Fibroblast of upper back skin (primary cell): Measurements from ENCODE around the gene SP3.

Source experiments
- DNase-seq: peaks from one replicate; pipeline ENCODE4 v3.0.0-alpha.2; 2013

Gene SP3

DNA sequence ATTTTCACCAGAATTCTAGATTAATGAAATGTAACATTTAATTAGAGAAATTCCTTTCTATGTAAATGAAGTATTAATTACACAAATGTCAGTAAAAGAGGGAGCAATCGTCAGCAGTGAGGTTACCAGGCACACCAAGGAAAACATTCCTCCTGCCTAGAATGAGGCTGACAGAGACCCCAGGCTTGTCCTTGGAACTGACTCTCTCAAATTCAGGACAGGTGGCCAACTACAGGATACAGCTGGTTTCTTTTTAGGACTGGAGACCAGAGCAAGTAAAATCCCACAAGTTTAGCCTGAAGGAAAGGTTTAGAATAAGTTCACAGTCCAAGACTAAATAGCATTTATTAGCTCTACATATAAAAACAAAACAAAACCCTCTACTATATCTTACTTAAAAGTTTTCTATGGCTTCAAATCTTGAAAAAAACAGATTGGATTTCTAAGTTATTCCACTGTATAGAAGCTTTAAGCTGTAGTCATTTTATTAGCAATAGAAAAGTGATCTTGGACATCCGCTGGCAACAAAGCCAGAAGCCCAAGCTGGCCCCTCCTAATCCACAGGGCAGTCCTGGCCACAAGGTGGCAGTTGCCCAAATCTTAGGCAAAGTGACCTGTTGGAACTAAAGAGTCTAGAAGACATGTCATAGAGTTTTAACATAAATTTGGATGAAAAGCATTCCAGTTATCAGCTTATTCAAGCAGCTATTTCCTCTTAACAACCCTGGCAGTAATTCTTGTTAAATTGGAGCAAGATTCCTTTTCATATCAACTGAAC lies 81.0 kb downstream of the SP3 start:
- DNase-seq, result peak; percentile 38

DNA sequence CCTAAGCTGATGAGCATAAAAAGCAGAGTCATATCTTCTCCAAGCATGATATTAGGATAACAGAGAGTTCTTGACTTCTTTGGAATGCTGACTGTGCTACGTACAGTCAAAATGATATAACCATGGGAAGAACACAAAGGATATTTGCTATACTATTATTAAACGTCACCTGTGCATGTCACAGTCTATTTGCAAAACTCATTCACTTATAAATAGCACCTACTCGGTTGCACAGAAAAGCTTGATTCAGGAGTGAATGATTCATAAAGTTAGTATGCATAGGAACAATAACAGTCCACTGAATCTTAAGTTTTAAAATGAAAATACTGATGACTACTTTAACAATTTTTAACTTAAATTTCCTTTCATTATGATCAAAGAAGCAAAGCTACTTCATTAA lies 83.3 kb downstream of the SP3 start:
- no peak for DNase-seq

DNA sequence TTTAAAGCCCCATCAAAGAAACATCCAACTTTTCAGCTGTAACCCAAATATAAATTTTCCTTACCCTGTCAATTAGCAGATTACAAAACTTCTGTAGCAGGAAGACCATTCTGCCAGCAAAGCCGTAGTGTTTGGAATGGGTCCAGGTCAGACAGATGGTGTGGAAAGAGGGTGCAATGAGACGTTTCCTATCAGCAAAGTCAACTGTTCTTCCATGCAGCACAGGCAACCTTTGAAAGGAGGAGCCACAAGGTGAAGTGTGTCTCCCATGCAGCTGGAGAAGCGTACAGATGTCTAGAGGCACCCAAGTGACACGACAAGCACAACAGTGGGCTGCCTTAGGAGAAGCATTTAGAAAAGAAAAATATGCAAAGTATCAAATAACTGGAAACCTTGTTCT lies 83.7 kb downstream of the SP3 start:
- peak; percentile 43 for DNase-seq

DNA sequence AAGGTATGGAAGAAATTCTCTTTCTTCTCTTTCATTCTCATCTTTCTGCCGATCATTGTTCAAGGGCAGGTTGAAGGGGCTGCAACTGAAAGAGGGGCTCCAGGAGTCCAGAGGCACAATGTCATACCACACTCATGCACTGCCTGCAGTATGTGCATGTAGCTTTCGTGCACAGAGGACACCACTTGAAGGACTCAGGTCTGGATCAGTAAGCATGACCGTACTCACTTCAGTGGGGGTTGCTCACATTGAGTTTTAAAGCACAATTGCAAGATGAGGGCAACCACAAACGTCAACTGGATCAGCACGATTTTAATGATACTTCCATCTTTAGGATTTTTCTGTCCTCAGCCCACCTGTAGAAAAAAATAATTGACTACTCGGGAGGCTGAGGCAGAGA lies 84.6 kb downstream of the SP3 start:
- DNase-seq, result no peak

DNA sequence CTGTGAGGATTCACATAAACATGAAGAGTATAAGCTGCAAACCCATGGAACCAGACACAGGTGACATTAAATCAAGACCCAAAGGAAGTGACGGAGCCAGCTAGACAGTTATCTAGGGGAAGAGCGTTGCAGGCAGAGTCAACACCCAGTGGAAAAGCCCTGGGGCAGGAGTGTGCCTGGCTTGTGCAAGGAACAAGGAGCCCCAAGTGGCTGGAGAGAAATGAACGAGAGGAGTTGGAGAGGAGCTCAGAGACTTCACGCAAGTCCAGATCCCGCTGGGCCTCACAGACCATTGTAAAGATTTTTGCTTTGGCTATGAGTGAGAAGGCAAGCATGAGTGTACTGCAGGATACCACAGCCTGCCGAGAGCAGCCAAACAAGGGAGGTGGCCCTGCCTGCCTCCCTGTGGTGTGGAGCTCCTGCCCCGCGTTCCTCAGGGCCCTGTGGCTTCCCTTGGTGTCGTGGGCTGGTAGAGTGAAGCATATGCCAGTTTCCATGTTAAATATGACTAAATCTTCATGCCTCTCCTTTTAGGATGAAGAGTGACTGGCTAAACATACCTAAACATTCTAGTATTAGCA lies 88.2 kb downstream of the SP3 start:
- DNase-seq, result no peak

DNA sequence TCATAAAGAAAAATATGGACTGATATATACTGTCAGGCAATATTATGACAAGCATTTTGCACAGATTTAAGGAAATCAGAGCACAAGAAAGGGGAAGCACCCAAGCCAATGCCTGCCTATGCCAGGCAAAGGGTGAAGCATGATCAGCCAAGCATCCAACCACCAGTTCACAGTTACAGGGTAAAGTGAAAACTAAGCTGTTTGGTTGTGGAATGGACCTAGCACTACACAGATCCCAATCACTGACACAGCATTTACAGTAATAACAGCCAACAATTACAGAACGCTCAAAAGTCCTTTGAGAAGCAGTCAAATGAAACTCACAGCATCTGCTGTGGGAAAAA lies 90.3 kb downstream of the SP3 start:
- DNase-seq, result no peak

DNA sequence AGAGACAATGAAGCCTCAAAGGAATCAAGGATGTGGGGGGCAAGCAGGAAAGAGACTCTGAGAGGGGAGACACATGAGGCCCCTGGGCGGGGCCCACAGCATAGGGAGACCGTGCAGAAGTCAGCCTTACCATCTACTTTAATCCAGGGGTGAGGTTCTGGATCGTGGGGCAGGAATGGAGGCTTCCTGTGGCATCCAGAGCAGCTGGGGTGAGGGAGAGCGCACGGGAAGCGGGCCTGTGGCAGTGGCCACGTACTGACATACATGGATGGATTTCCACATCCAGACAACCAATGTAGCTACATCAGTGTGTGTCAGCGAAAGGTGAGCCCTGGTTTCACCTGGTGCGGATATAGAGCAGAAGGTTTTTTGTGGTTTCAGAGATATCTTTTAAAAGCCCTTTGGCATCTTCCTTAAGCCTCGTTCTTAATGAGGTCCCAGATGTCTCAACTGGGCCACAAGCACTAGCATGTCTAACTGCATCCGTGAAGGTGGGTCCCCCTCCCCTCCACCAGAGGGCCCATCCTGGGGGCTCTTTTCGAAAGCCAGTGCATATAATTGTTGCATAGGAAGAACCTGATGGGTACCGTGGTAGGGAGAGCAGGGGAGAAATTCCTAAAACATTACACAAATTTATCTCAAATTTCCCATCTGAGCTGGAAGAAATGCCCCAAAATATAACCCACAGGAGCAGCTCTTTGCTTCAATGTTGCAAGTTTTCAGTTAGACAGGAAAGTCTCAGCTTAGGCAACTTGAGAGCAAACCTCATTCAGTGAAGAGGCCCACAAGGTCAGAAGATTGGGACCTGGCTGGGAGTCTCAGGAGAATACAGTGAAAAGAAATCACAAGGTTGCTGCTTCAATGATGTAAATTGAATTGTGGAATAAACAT lies 90.9 kb downstream of the SP3 start:
- DNase-seq, result no peak

DNA sequence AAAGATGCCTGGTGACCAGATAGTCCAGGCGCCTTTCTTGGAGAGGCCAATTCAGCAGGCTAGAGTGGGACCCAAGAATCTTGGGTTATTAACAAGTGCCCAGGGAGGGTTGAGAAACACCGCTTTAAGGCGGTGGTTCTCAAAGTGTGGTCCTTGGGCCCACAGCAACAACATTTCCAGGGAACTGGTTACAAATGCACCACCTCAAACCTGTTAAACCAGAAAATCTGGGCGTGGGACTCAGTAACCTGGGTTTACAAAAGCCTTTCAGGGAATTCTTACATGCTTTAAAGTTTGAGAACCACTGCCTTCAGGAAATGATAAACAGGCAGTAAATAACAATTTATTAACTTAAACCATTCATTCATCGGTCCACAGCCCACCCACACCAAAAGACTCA lies 92.5 kb downstream of the SP3 start:
- DNase-seq, result no peak

DNA sequence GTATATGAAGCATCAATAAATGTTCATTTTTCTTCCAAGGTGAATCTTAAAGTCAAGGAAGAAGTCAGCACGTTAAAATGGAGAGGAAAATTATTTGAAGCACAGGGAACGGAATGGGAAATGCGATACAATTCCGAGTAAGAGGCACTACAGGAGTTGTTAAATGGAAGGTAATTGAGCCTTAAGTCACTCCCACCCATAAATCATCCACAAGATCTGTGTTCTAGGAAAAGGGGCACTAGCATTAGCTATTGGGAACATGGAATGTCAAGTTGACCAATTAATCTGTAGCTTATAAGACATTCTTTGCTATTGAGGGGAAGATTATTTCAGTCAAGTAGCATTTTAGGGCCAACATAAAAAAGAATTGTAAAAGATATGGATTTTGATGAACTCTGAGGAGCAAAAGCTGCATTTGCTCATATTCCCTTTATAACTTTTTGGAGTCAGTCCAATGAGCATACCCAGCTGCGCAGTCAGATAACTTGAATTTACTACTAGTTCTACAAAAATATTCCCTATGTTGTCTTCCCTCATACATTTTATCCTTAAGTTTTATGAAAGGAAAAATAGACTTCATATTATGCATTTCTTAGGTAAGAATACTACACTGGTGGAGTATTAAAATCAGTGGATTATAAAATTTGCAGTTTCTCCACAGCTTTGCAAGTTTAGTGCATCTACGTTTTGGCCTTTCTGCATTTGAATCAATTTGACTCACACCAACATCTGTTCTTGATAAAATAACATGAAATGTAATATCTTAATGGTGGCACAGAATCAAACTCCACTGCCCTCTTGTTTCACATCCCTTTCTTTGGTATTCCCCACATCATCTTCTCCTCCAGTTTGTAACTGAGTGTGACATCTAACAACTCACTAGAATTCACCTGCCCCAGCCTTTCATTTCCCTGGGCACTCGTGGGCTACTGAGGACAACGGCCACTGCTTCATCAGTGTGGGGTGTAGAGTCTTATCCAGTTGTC lies 95.6 kb downstream of the SP3 start:
- no peak for DNase-seq

DNA sequence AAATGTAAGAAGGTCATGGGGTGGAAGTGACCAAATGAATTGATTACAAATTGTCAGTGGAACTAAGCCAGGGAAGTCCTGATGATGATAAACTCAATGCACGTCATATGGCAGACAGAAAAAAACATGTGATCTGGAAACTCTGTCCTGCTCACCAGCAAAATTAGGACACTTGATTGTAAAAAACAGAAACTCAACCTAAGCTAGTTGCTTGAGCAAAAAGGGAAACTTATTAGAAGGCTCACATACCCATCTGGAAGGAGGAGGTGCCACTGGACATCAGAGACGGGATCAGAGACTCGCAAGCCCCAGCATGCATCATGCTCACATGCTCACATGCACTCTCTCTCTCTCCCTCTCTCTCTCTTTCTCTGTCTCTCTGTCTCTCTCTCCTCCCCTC lies 96.8 kb downstream of the SP3 start:
- DNase-seq, result no peak

DNA sequence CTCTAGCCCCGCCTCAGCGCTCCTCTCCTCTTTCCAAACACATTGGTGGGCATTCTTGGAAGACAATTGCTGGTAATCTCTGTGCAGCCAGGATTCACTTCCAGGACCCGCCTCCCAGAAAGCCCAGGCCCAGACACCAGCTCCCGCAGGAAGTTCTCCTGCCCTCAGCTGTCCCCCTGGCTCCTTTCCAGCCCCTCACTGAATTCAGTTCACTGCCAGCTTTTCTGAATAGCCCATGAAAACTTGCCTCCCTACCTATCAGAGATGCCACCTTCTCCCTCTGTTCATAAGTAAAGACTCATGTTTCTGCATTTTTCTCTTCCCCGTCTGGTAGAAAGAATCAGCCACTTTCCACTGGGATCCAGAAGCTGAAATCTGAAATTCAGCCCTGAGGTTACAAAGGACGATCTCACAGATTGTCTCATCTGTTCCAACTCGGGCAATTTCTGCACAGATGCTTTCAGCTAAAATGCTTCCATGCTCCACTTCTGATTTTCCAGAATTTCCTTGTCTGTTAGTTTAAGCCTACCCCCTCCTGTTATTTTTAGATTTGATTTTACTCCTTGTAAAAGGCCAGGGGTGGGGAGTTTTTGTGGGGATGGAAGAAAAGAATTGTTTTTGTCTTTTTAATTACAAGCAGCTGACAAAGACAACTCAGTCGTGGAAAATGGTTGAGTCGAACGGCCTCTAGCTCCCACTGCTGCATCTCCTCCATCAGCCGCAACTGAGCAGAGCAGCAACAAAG lies 98.1 kb downstream of the SP3 start:
- DNase-seq, result peak; percentile 21

DNA sequence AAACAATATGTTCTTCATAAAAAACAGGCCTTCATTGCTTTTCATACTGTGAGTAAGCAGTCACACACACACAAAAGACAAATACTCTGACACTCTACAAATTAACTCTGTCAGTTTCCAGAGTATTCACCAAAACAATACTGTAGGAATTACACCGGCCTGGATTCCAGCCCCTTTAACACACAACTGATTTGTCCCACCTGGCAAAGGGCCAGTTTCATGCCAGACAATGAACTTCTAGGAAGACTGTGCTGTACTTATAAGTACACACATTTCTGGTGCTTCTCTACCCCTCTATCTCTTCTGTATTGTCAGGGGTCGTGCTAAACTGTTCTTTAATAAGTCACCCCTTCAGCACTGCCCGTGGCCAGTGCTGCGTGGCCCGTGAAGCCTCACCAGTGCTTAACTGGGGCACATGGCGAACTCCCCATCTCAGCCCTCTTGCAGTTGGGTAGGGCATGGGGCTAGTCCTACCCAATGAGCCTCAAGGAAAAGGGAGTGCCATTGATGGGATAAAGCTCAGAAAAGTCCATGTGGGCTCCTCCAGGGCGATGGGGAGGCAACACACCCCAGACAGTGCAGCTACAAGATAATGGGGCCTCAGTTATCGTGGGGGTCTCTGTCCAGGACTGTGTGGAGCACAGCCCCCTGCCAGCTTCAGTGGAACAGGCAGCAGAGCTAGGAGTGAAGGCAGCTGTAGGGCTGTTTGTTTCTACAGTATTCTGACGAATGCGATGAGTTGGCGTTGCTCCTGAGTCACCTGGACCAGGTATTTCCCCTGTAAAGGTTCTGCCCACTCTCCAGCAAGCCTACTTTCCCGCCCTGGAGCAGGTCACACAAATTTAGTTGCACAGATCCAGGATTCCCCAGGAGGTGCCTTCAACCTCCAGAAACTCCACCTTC lies 99.0 kb downstream of the SP3 start:
- no peak for DNase-seq

DNA sequence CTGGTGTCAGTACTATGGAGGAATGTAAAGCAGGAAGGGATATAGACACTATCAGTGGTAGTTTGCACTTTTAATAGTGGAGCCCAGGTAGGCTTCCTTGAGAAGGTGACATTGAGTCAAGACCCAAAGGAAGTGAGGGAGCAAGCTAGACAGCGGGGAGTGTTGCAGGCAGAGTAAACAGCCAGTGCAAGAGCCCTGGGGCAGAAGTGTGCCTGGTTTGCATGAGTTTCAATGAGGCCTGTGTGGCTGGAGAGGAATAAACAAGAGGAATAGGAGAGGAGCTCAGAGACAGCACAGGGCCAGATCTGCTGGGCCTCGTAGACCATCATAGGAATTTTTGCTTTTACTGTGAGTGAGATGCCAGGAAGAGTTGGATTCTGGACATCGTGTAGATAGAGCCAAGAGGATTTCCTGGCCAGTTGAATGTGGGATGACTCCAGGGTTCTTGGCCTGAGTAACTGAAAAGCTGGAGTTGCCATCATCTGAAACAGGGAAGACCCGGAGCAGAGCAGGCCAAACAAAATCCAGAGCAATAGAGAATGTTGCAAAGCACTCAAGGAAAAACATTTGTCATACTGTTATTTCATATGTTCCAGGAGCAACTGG lies 102.5 kb downstream of the SP3 start:
- DNase-seq, result no peak

DNA sequence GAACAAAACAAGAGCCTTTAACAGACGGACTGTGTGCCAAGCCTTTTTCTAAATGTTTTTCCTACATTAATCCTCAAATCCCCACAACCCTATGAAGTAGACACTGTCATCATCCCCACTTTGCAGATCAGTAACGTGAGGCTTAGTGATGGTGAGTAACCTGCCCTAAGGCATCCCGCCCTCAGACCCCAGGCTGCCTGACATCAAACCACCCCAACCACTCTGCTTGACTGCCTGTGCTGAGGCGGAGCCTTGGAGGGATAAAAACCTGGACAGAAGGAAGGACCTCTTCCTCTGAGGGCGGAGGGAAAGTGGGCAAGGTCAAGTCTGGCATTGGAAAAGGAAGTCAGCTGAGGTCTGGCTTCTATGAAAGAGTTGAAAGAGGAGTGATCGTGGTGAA lies 104.6 kb downstream of the SP3 start:
- DNase-seq, result no peak

DNA sequence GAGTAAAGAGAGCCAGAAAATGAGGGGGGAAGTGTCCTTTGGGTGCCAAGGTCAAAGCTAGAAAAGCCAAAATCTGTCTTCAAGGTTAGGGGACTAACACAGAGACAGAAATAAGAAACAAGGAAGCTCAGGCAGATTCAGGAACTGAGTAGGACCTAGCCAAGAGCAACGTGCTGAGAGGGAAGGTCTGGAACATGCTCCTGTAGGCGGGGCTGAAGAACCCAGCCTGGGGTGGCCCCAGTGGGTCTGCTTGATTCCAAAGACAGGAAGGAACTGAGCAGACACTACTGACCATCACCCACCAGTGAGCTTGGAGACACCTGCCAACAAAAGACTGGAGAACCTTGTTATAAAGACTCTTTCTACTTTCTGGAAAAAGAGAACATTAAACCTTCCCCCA lies 105.1 kb downstream of the SP3 start:
- no peak for DNase-seq

DNA sequence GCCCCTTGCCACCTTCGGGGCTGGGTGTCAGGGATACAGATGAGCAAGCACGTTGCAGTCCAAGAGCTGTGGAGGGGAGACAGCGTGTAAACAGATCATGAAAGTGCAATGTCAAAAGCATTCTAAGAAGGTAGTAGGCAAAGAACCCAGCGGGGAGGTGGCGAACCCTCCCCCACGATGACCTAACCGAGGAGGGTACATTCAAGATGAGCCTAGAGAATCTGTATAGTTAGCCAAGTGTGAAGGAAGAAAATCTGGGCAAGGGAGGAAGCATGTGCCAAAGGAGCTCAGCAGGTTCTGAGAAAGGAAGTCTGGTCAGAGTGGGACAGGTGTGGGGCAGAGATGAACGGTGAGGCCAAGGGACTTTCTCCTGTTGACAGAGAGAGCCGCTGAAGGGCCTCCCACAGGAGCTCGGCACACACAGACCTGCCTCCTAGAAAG lies 106.9 kb downstream of the SP3 start:
- DNase-seq, result no peak
